Measurements from ENCODE around the gene MKLN1. TPM values are rescaled to one million over a fixed set of nuclear protein-coding genes. Genes with fewer than 3 reads are reported as not detected.
"Not testable (repeated sequence)": the region's sequence is repeated elsewhere in the genome, so short reads cannot be mapped to it uniquely, and the experiment has no call there.

MKLN1 gene
- total and polyA plus RNA-seq, 5 donors from 2014 or later: 24.5 to 58.9 (median 34.8) TPM

GRCh38 chr7:131404226-131404911 is 76.7 kb downstream of the MKLN1 start:
- Histone ChIP-seq H3K4me1 (ENCODE audit: control insufficient read depth, insufficient read depth, low read length, poor library complexity, severe bottlenecking) (no peaks in the 10 kb centered on the region), H3K36me3 (ENCODE audit: control insufficient read depth, insufficient read depth, low read length) (peaks cover 24% of the 10 kb centered on the region), H3K9me3 (ENCODE audit: control insufficient read depth in 2 of 2, low read length in 2 of 2) (peaks cover 0 to 6% of the 10 kb centered on the region in 2 experiments), H3K27ac (ENCODE audit: insufficient read depth, low read length, poor library complexity, severe bottlenecking) (no peak overlapping the region), H3K4me3 (ENCODE audit: low read depth, low read length) (no peak overlapping the region), H3K27me3 (ENCODE audit: control insufficient read depth, insufficient read depth, low read length) (no peaks in the 10 kb centered on the region)
- Mint-ChIP-seq H3K27ac (peak overlapping the region in 1 of 3 donors; percentile 8), H3K27me3 (no peaks in the 10 kb centered on the region), H3K4me3 (no peak overlapping the region), H3K4me1 (peaks cover 27 to 43% (median 37%) of the 10 kb centered on the region in 4 donors), H3K9me3 (peaks cover 0 to 10% (median 1%) of the 10 kb centered on the region in 7 donors), H3K36me3 (peaks cover 45% of the 10 kb centered on the region)
- no peak for ATAC-seq (ENCODE audit: low read depth in 2 of 2)
- no peak for DNase-seq

DNA sequence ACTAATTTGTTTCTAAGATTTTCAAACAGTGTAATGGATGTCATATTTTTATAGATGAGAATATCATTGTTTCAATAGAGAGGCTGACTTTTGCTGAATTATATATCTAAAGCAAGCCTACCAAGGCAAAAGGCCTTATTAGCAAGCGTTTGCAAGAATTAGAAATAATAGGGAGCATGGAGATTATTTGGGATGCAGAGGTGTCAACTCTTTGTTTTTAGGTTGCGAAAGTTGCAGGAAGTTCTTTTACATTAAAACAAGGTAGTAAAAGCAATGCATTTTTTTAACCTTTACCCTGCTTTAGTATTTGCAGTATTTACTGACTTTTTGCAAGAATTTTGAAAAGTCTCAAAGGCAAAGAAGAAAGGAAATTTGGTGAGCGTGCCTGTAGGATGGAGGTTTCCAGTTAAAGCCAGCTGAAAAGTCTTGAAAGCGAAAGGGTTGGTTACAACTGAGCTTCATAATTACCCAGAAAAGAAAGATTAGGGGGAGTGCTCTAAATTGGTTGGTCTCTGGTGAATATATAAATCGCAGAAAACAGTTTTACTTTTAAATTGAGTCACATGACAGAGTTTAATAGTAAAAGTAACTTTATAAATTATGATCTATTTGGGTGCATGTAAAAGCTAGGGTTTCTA is 81.6 kb downstream of the MKLN1 start:
- ATAC-seq (ENCODE audit: low read depth in 2 of 2) (no peak), DNase-seq (no peak)
- H3K9me3 Mint-ChIP-seq: peaks cover 0 to 1% (median 0%) of the 10 kb centered on the region in 7 donors
- no peak overlapping the region for H3K27ac Mint-ChIP-seq
- no peak overlapping the region for H3K4me3 ChIP-seq (ENCODE audit: low read depth, low read length)
- no peaks in the 10 kb centered on the region for H3K9me3 ChIP-seq (ENCODE audit: control insufficient read depth in 2 of 2, low read length in 2 of 2)
- H3K27me3 ChIP-seq (ENCODE audit: control insufficient read depth, insufficient read depth, low read length): no peaks in the 10 kb centered on the region
- H3K36me3 ChIP-seq (ENCODE audit: control insufficient read depth, insufficient read depth, low read length): peaks cover 28% of the 10 kb centered on the region
- H3K4me1 Mint-ChIP-seq: peaks cover 15 to 25% (median 17%) of the 10 kb centered on the region in 4 donors
- no peak overlapping the region for H3K4me3 Mint-ChIP-seq
- no peaks in the 10 kb centered on the region for H3K4me1 ChIP-seq (ENCODE audit: control insufficient read depth, insufficient read depth, low read length, poor library complexity, severe bottlenecking)
- no peaks in the 10 kb centered on the region for H3K27me3 Mint-ChIP-seq
- peaks cover 24% of the 10 kb centered on the region for H3K36me3 Mint-ChIP-seq
- H3K27ac ChIP-seq (ENCODE audit: insufficient read depth, low read length, poor library complexity, severe bottlenecking): no peak overlapping the region

GRCh38 chr7:131412031-131412430 is 84.4 kb downstream of the MKLN1 start:
- no peaks in the 10 kb centered on the region for H3K9me3 ChIP-seq (ENCODE audit: control insufficient read depth in 2 of 2, low read length in 2 of 2)
- H3K36me3 ChIP-seq (ENCODE audit: control insufficient read depth, insufficient read depth, low read length): peaks cover 48% of the 10 kb centered on the region
- H3K4me3 Mint-ChIP-seq: no peak overlapping the region
- H3K27me3 ChIP-seq (ENCODE audit: control insufficient read depth, insufficient read depth, low read length): no peaks in the 10 kb centered on the region
- DNase-seq: no peak
- H3K4me1 ChIP-seq (ENCODE audit: control insufficient read depth, insufficient read depth, low read length, poor library complexity, severe bottlenecking): no peaks in the 10 kb centered on the region
- no peak overlapping the region for H3K27ac ChIP-seq (ENCODE audit: insufficient read depth, low read length, poor library complexity, severe bottlenecking)
- no peak overlapping the region for H3K27ac Mint-ChIP-seq
- H3K9me3 Mint-ChIP-seq: no peaks in the 10 kb centered on the region
- H3K36me3 Mint-ChIP-seq: peaks cover 24% of the 10 kb centered on the region
- peaks cover 4 to 22% (median 9%) of the 10 kb centered on the region in 4 donors for H3K4me1 Mint-ChIP-seq
- no peak for ATAC-seq (ENCODE audit: low read depth in 2 of 2)
- H3K4me3 ChIP-seq (ENCODE audit: low read depth, low read length): no peak overlapping the region
- H3K27me3 Mint-ChIP-seq: no peaks in the 10 kb centered on the region

- Mint-ChIP-seq H3K27me3 (no peaks in the 10 kb centered on the region), H3K36me3 (peaks cover 34% of the 10 kb centered on the region), H3K27ac (no peak overlapping the region), H3K9me3 (no peaks in the 10 kb centered on the region), H3K4me1 (peaks cover 0 to 12% (median 4%) of the 10 kb centered on the region in 4 donors), H3K4me3 (no peak overlapping the region)
- Histone ChIP-seq H3K4me1 (ENCODE audit: control insufficient read depth, insufficient read depth, low read length, poor library complexity, severe bottlenecking) (no peaks in the 10 kb centered on the region), H3K4me3 (ENCODE audit: low read depth, low read length) (no peak overlapping the region), H3K27ac (ENCODE audit: insufficient read depth, low read length, poor library complexity, severe bottlenecking) (no peak overlapping the region), H3K36me3 (ENCODE audit: control insufficient read depth, insufficient read depth, low read length) (peaks cover 50% of the 10 kb centered on the region), H3K9me3 (ENCODE audit: control insufficient read depth in 2 of 2, low read length in 2 of 2) (no peaks in the 10 kb centered on the region), H3K27me3 (ENCODE audit: control insufficient read depth, insufficient read depth, low read length) (no peaks in the 10 kb centered on the region)
- DNase-seq (no peak), ATAC-seq (ENCODE audit: low read depth in 2 of 2) (no peak)
Measured at GRCh38 chr7:131413711-131414110, 86.0 kb downstream of the MKLN1 start.

GRCh38 chr7:131424219-131424822 is 96.6 kb downstream of the MKLN1 start:
- Histone ChIP-seq H3K4me3 (ENCODE audit: low read depth, low read length) (no peak overlapping the region), H3K27me3 (ENCODE audit: control insufficient read depth, insufficient read depth, low read length) (no peaks in the 10 kb centered on the region), H3K27ac (ENCODE audit: insufficient read depth, low read length, poor library complexity, severe bottlenecking) (no peak overlapping the region), H3K9me3 (ENCODE audit: control insufficient read depth in 2 of 2, low read length in 2 of 2) (no peaks in the 10 kb centered on the region), H3K4me1 (ENCODE audit: control insufficient read depth, insufficient read depth, low read length, poor library complexity, severe bottlenecking) (no peaks in the 10 kb centered on the region), H3K36me3 (ENCODE audit: control insufficient read depth, insufficient read depth, low read length) (peaks cover 21% of the 10 kb centered on the region)
- Mint-ChIP-seq H3K4me1 (peaks cover 11 to 30% (median 14%) of the 10 kb centered on the region in 4 donors), H3K27ac (no peak overlapping the region), H3K27me3 (no peaks in the 10 kb centered on the region), H3K36me3 (peaks cover 21% of the 10 kb centered on the region), H3K4me3 (no peak overlapping the region), H3K9me3 (no peaks in the 10 kb centered on the region)
- DNase-seq (peak in 2 of 3 donors; percentile 47 to 68), ATAC-seq (ENCODE audit: low read depth in 2 of 2) (peak; percentile 79 to 85)

DNA sequence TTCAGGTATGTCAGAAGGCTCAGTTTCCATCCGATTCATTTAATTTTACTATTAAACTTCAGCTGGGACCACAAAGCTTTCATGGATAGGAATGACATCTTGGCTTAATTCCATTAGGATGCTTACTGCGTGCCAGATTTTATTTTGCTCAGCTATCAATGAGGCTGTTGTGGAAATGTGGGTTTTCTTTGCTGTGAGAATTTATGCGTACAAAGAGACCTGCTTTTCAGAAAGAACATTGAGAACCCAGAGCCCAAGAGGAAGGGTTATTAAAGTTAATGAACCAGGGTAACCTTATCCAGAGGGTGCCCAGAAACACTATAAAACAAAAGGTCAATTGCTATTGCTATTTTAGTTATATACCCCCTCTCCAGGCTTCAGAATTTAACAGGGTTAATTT is 98.3 kb downstream of the MKLN1 start:
- peaks cover 8 to 16% (median 10%) of the 10 kb centered on the region in 4 donors for H3K4me1 Mint-ChIP-seq
- Histone ChIP-seq H3K4me1 (ENCODE audit: control insufficient read depth, insufficient read depth, low read length, poor library complexity, severe bottlenecking) (no peaks in the 10 kb centered on the region), H3K36me3 (ENCODE audit: control insufficient read depth, insufficient read depth, low read length) (peaks cover 27% of the 10 kb centered on the region), H3K4me3 (ENCODE audit: low read depth, low read length) (no peak overlapping the region), H3K27ac (ENCODE audit: insufficient read depth, low read length, poor library complexity, severe bottlenecking) (no peak overlapping the region), H3K9me3 (ENCODE audit: control insufficient read depth in 2 of 2, low read length in 2 of 2) (no peaks in the 10 kb centered on the region), H3K27me3 (ENCODE audit: control insufficient read depth, insufficient read depth, low read length) (no peaks in the 10 kb centered on the region)
- peaks cover 18% of the 10 kb centered on the region for H3K36me3 Mint-ChIP-seq
- DNase-seq (no peak), ATAC-seq (ENCODE audit: low read depth in 2 of 2) (no peak)
- no peak overlapping the region for H3K27ac Mint-ChIP-seq
- H3K9me3 Mint-ChIP-seq: no peaks in the 10 kb centered on the region
- H3K27me3 Mint-ChIP-seq: no peaks in the 10 kb centered on the region
- H3K4me3 Mint-ChIP-seq: no peak overlapping the region

- H3K27ac Mint-ChIP-seq; ATAC-seq (ENCODE audit: low read depth in 2 of 2); H3K4me3 Mint-ChIP-seq; H3K27me3 ChIP-seq (ENCODE audit: control insufficient read depth, insufficient read depth, low read length); H3K9me3 Mint-ChIP-seq; H3K4me3 ChIP-seq (ENCODE audit: low read depth, low read length); DNase-seq; H3K4me1 ChIP-seq (ENCODE audit: control insufficient read depth, insufficient read depth, low read length, poor library complexity, severe bottlenecking); H3K9me3 ChIP-seq (ENCODE audit: control insufficient read depth in 2 of 2, low read length in 2 of 2); H3K27ac ChIP-seq (ENCODE audit: insufficient read depth, low read length, poor library complexity, severe bottlenecking); H3K27me3 Mint-ChIP-seq: not testable (repeated sequence)
- H3K36me3 ChIP-seq (ENCODE audit: control insufficient read depth, insufficient read depth, low read length): peaks cover 43% of the 10 kb centered on the region
- H3K36me3 Mint-ChIP-seq: peaks cover 36% of the 10 kb centered on the region
- peaks cover 0 to 18% (median 15%) of the 10 kb centered on the region in 4 donors for H3K4me1 Mint-ChIP-seq
Measured at GRCh38 chr7:131430826-131431225, 103.2 kb downstream of the MKLN1 start.
